Erythroblast (primary cell): Measurements from ENCODE around the gene NPM3.
"Not testable (repeated sequence)": the region's sequence is repeated elsewhere in the genome, so short reads cannot be mapped to it uniquely, and the experiment has no call there.

Experiments used
- DNase-seq, 2 experiments: peaks; one replicate each; lab custom pipeline; 2025; lab: John Stamatoyannopoulos, UW
- GATA1 ChIP-seq: IDR thresholded peaks from 2 replicates; pipeline ENCODE4 v1.6.1; 2011; ENCODE audit warnings: low read depth, mild to moderate bottlenecking, control low read depth, low read length, moderate library complexity
- POLR2A ChIP-seq: IDR thresholded peaks from 2 replicates; pipeline ENCODE4 v1.6.1; 2011; ENCODE audit warnings: mild to moderate bottlenecking, low read length

Gene NPM3

DNA sequence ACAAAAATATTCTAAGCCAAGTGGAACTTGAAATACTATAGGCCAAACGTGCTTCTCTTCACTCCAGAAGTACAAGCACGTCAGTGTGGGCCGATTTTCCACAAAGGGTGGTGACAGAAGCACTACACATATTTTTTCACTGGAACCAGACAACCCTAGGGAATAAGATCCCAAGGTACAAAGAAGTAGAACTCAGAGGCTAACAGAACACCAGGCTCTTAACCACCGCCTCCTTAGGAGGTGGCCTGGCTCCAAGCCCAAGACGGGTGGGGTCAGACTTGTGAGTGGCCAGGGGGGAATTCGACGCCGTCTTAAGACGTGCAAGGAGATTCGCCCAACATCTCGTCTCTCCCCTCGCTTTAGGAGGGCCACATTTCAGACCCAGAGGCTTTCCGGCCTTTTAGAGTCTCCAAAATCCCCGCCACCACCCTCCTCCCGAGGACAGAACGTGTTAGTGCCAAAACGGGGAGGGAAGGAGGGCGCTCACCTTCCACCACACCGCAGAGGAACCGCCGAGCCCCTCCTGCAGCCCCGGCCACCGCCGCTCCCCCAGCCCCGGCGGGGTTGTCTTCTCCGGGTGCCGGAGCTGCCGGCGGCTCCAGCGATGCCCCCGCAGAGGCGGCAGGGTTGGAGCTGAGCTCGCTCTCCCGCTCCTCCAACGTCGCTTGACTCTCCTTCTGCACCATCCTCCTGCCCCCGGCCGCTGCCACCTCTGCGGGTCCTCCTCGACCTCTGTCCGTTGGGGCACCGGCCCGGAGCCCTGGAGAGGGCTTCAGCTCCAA is 34.3 kb upstream of the NPM3 start:
- TF ChIP-seq GATA1: no peak
- TF ChIP-seq POLR2A: no peak
- DNase-seq: peak; percentile 95 to 97

DNA sequence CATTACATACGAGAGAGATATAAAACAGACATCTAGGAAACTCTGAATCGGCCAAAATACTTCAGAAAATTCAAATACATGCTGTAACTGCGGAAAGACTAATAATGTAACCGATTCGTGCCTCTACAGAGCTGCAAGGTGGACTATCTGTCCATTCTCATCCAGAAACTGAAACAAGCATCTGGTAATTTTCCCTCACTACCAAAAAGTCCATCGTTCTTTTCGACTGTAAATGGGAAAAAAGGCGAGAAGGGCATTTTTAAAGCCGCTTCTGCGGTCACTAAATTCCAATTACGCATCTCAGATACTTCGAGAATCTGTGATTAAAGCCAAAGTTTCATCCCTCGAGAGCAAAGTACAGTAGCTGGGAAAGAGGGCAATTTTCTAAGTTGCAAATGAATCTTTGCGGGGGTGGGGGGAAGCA is 33.7 kb upstream of the NPM3 start:
- DNase-seq: no peak
- TF ChIP-seq POLR2A (no peak), GATA1 (no peak)

DNA sequence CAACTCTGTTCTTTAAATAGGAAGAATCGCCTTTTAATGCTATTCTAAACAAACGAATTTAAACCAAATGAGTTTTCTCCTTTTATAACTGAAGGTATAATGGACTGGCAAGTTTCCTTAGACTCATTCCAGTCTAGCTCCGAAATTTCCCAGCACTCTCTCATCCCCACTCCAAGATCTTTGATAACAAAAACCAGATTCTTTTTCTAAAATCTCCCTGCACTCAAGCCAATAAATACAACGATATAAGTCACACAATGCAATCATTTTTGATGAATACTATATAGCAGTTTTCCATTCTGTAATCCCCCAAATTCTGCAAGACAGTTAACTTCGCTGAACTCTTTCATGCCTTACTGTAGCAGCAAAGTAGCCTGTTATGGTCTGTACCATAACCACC is 33.1 kb upstream of the NPM3 start:
- peak in 1 of 2 experiments; percentile 30 for DNase-seq
- TF ChIP-seq GATA1 (no peak), POLR2A (no peak)

DNA sequence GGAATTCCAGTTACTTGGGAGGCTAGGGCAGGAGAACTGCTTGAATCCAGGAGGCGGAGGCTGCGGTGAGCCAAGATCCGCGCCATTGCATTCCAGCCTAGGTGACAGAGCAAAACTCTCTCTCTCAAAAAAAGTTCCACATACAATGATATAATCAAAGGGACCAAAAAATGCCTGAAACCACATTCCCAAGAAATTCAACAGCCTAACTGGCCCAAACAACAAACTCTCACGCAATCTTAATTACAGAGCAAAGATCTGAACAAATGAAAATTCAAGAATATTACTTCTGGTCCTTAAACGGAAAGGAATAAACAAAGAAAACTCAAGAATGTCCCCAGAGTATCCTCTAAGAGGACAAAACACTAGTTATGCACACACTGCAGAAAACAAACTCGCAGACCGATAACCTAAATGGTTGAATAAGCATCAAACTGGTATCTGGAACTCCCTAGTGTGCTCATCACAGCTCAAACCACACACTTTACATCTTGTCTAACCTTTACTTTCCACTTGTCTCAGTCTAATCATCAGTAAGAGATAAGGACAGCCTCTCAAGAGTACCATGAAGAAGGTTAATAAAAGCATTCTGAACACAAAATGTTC is 31.3 kb upstream of the NPM3 start:
- DNase-seq: peak; percentile 19 to 23

DNA sequence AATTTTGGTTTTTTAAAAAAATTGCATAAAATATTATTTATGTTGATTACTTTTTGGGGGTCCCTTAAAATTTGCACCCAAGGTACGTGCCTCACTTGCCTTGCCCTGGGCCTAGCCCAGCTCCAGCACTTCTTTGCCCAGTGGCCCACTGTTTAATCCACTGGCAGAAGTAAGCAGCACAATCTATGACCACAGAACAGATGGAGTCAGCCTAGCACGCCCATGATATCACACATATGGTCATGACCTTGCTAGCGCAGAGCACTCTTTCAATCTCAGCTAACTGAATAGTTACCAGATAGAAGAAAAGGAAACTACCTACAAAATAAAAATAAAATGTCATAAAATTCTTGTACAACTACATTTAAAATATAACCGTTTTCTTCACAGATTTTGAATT is 29.4 kb upstream of the NPM3 start:
- DNase-seq: peak; percentile 22 to 39
- TF ChIP-seq POLR2A (no peak), GATA1 (no peak)

More for the DNA sequence above, 31.3 kb upstream of the NPM3 start:
- TF ChIP-seq GATA1: no peak
- TF ChIP-seq POLR2A: no peak

DNA sequence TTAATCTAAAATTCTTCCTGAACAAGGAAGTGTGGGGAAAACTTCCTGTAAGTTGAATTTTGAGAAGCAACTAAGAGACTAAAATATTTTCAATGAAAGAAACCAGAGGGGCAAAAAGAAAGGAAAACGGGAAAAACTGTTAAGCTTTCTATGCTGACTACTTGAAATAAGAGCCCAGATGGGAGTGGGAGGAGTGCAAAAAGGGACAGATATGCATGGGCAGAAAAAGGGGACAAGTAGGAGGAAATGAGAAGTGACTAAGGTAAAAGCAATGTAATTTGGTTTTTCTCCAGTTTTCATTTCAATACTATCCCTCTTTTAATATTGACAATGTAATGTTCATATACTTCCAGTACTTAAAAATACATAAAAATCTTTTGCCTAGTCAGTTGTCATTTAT is 23.9 kb upstream of the NPM3 start:
- DNase-seq: no peak
- TF ChIP-seq GATA1: no peak
- no peak for TF ChIP-seq POLR2A

DNA sequence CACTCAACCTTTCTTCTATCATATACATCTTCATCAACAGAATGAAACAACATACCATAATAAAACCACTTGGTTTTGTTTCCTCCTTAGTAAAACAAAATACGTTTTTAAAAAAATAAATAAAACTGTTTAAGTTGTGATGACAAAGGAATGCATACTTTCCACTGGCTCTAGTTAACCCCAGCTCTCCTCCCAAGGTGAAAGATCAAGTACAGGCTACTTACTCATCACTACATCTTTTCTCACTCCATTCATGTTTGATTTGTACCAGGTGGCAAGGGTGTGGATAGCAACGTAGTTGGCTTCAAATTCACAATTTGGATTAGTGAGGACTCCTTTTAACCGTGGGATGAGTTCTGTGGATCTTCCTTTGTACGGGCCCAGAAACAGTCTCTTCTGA is 20.3 kb upstream of the NPM3 start:
- DNase-seq: no peak
- TF ChIP-seq POLR2A (no peak), GATA1 (no peak)

DNA sequence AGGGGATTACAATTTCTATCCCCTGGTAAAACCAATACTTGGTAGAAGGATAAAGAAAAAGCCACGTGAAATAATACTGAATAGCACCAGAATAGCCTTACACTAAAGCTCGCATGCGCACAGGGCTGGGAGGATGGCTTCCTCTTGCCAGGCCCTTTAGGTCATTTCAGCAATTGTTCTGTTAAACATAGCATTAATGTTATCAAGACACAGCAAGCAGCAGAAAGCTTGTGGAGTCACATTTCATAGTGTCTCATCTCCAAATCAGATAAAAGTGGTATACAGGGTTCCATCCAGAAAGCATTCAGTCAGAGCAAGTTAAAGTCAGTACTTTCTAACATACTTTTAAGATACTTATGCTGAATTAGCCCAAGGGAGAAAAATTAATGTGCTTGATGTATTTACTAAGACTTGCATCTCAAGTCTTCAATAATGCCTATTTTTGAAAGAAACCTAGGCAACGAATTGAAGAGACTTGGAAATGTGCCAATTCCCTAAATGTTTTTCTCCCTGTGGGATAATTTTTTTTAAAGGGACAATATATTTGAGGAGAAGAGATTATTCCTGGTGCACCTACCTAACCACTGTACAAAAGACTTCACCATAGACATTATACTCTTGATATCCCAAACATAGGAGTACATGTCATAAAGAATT is 14.3 kb upstream of the NPM3 start:
- TF ChIP-seq POLR2A (no peak), GATA1 (no peak)
- DNase-seq: peak; percentile 34 to 56

DNA sequence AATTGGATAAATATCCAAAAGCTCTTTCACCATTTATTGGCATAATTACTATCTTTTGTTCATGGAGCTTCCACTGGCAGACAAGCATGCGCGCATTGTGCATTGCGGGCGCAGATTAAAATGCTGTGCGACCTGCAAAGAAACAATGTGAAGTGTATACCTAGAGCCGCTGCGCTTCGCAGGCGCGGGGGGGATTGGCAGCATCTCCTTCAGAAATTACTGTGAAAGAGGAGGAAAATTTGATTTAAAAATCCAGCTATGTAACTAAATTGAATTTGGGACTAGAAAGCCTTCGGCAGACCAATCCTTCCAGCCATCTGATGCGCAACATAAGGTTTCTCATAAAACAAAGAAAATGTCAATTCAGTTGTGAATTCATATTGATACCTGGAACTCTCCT is 10.3 kb upstream of the NPM3 start:
- no peak for DNase-seq
- TF ChIP-seq POLR2A (no peak), GATA1 (no peak)

DNA sequence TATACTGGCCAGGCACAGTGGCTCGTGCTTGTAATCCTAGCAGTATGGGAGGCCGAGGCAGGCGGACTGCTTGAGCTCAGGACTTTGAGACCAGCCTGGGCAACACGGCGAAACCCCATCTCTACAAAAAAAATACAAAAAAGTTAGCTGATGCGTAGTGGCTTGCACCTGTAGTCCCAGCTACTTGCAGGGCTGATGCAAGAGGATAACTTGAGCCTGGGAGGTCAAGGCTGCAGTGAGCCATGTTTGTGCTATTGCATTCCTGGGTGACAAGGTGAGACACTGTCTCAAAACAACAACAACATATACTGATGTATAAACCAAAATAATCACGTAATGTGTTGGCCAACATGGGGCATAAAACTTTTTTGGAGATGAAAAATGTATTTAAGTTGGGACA is 6.4 kb upstream of the NPM3 start:
- TF ChIP-seq GATA1: no peak
- no peak for TF ChIP-seq POLR2A
- no peak for DNase-seq

DNA sequence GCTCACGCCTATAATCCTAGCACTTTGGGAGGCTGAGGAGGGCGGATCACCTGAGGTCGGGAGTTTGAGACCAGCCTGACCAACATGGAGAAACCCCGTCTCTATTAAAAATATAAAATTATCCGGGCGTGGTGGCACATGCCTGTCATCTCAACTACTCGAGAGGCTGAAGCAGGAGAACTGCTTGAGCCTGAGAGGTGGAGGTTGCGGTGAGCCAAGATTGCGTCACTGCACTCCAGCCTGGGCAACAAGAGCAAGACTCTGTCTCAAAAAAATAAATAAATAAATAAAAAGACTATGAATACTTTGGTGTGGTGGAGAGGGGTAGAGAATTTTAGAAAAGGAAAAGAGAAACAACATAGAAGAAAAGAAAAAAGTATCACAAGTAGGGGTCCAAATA is 6.0 kb upstream of the NPM3 start:
- not testable (repeated sequence) for DNase-seq

DNA sequence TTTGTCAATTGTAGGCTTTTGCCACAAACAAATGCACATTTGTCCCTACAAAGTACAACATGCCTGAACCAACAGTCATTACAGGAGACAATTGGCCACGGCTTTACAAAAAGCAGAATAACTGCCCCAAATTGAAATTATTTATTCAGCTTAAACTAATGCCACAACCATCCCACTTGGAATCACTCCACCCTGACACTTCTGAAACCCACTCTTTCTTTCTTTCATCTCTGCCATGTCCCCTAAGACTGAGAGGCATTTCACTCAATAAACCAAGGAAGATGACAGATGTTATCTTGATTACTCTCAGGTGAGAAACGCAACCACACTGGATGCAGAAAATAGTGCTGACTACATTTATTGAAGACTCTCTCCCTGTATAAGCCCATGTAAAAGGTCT is 2.6 kb upstream of the NPM3 start:
- no peak for DNase-seq
- no peak for TF ChIP-seq POLR2A
- TF ChIP-seq GATA1: no peak

DNA sequence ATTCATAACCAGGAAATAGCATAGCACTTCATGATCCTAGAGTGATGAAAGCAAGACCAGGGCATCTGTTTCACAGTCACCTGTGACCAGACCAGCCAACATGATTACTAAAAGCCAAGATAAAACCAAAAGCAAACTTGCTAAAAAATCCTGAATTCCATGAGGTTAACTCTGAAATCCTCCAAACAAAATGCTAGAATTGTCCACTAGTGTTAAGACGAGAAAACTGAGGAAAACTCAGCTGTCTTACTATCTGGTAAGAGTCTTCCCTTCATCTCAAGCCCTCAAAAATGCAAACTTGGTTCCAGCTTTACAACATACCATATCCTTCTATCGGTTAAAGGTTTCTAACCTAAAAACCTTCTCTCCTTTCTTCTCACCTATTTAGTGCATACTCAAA is 1.3 kb upstream of the NPM3 start:
- no peak for TF ChIP-seq GATA1
- no peak for TF ChIP-seq POLR2A
- no peak for DNase-seq

DNA sequence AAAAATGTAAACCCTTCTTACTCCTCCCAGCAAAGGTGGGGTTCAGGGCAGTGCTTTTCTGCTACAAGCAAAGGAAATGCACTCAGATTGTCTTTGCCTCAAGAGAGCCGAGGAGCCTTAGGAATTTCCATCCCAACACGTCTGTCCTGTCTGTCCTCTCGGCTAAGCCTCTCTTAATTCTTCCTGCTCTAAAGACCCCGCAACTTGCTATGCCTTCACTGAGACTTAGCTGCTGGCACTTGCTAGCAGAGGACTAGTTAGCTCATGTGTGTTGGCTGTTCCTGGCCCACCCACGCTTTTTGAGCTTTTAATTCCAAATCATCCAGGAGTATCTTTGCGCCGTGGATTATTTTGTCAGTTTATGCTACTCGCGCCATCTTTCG is 481 bp upstream of the NPM3 start:
- no peak for DNase-seq
- TF ChIP-seq POLR2A: peak; percentile 20
- no peak for TF ChIP-seq GATA1
